ENCODE measurements around the gene DTNBP1. TPM values are rescaled to one million over a fixed set of nuclear protein-coding genes. Genes with fewer than 3 reads are reported as not detected.

The DTNBP1 gene
- total RNA-seq, 2 donors from 2014 or later: 9.0 to 14.1 TPM

DNA sequence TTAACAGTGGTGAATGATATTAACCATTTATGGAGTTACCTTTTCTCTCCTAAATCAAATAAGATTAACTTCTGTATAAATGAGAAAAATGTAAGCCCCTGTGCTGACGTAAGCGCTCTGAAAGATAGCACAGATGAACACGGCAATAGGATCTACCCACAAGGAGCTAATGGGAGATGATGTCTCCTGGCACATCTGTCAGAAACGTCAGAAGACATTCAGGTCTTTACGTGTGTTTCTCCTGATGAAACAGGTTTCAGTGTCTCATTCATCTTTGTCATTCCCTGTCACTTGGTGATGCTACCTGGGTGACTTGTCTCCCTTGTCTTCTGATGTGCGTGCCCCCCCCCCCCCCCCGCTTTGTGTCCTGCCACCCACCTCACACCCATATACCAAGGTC is 189.7 kb downstream of the DTNBP1 start:
- no peaks in the 10 kb centered on the region for H3K36me3 ChIP-seq
- no peaks in the 10 kb centered on the region for H3K4me1 ChIP-seq (replicated peaks)
- no peaks in the 10 kb centered on the region for H3K9me3 ChIP-seq
- no peak overlapping the region for H3K27ac ChIP-seq
- H3K27me3 ChIP-seq (replicated peaks; ENCODE audit: insufficient read depth): no peaks in the 10 kb centered on the region
- no peak for TF ChIP-seq POLR2AphosphoS5 (IDR thresholded peaks at IDR 0.05)
- TF ChIP-seq POLR2A (IDR thresholded peaks at IDR 0.05): no peak
- no peak for TF ChIP-seq CTCF (IDR thresholded peaks at IDR 0.05)
- no peak overlapping the region for H3K4me3 ChIP-seq
- intact Hi-C loops (cut with DNase I): no loop called here
- WGBS: 77% methylated on average over 7 of the region's 7 CpGs
- DNase-seq (ENCODE audit: low spot score): no peak

Small RNA genes within 50 kb of the gene (small RNA-seq; reads per million reads assigned to genes)
- 0 reads per million in 2 donors for gene RF00001

All from prostate gland (tissue), 2 donors.